Liver (tissue), 9 donors: ENCODE data around the gene LENG1. TPM values are rescaled to one million over a fixed set of nuclear protein-coding genes. Genes with fewer than 3 reads are reported as not detected.

ENCODE experiments used
- DNase-seq: peaks from one replicate; pipeline ENCODE4 v3.0.0-alpha.2; 2017; ENCODE audit warnings: low spot score
- H3K27ac ChIP-seq, 2 donors: one replicate each; pipeline ENCODE4 v1.7.0; 2013; ENCODE audit warnings: inconsistent platforms in 2 of 2, low read length in 2 of 2, control low read depth in 1 of 2, low read depth in 1 of 2, mild to moderate bottlenecking in 1 of 2
- H3K27me3 ChIP-seq, 4 donors: one replicate each; pipeline versions ENCODE4 v1.6.1 to v1.7.0; 2013; ENCODE audit warnings: low read length in 3 of 4, inconsistent platforms in 1 of 4, mild to moderate bottlenecking in 1 of 4, moderate library complexity in 1 of 4; ENCODE audit not compliant: control insufficient read depth in 4 of 4, insufficient read depth in 4 of 4
- H3K36me3 ChIP-seq, 4 donors: one replicate each; pipeline versions ENCODE4 v1.6.1 to v1.7.0; 2013; ENCODE audit warnings: low read length in 3 of 4, mild to moderate bottlenecking in 3 of 4, low read depth in 1 of 4, moderate library complexity in 1 of 4; ENCODE audit not compliant: control insufficient read depth in 4 of 4, insufficient read depth in 3 of 4
- H3K4me1 ChIP-seq, 4 donors: one replicate each; pipeline versions ENCODE4 v1.6.1 to v1.7.0; 2013; ENCODE audit warnings: low read length in 3 of 4, mild to moderate bottlenecking in 3 of 4, moderate library complexity in 1 of 4; ENCODE audit not compliant: control insufficient read depth in 4 of 4, insufficient read depth in 4 of 4
- H3K4me3 ChIP-seq, 3 donors: one replicate each; pipeline versions ENCODE4 v1.6.1 to v1.7.0; 2013; ENCODE audit warnings: low read length in 3 of 3, control low read depth in 1 of 3, low read depth in 1 of 3, mild to moderate bottlenecking in 1 of 3
- H3K9ac ChIP-seq, 2 donors: one replicate each; pipeline ENCODE4 v1.7.0; 2013; ENCODE audit warnings: low read length in 2 of 2, mild to moderate bottlenecking in 2 of 2, moderate library complexity in 2 of 2, control low read depth in 1 of 2, low read depth in 1 of 2
- H3K9me3 ChIP-seq, 4 donors: one replicate each; pipeline versions ENCODE4 v1.6.1 to v1.7.0; 2013; ENCODE audit warnings: low read length in 3 of 4; ENCODE audit not compliant: control insufficient read depth in 4 of 4
- ATF3 ChIP-seq: IDR thresholded peaks from 2 replicates; pipeline ENCODE4 v1.6.1; 2016; ENCODE audit warnings: antibody characterized with exemption
- EGR1 ChIP-seq, 2 donors: IDR thresholded peaks; 2 replicates each; pipeline ENCODE4 v1.6.1; 2016 to 2018; ENCODE audit warnings: antibody characterized with exemption in 2 of 2, low read depth in 2 of 2
- FOXA1 ChIP-seq: IDR thresholded peaks from 2 replicates; pipeline ENCODE4 v1.6.1; 2016; ENCODE audit warnings: antibody characterized with exemption
- FOXA2 ChIP-seq: IDR thresholded peaks from 2 replicates; pipeline ENCODE4 v1.6.1; 2016; ENCODE audit warnings: antibody characterized with exemption
- GABPA ChIP-seq, 2 donors: IDR thresholded peaks in 1 of 2; conservative IDR thresholded peaks in 1 of 2; 2 replicates each; pipeline ENCODE4 v1.6.1; 2016; ENCODE audit warnings: antibody characterized with exemption in 2 of 2, mild to moderate bottlenecking in 1 of 2, moderate library complexity in 1 of 2
- HNF4A ChIP-seq, 2 donors: conservative IDR thresholded peaks; 2 replicates each; pipeline ENCODE4 v1.6.1; 2016; ENCODE audit warnings: antibody characterized with exemption in 2 of 2, mild to moderate bottlenecking in 2 of 2
- HNF4G ChIP-seq: IDR thresholded peaks from 2 replicates; pipeline ENCODE4 v1.6.1; 2016; ENCODE audit warnings: antibody characterized with exemption
- JUND ChIP-seq, 2 donors: IDR thresholded peaks; 2 replicates each; pipeline ENCODE4 v1.6.1; 2016; ENCODE audit warnings: antibody characterized with exemption in 2 of 2
- MAX ChIP-seq: IDR thresholded peaks from 2 replicates; pipeline ENCODE4 v1.6.1; 2016; ENCODE audit warnings: antibody characterized with exemption
- NR2F2 ChIP-seq: IDR thresholded peaks from 2 replicates; pipeline ENCODE4 v1.6.1; 2016; ENCODE audit warnings: antibody characterized with exemption
- RAD21 ChIP-seq, 2 donors: IDR thresholded peaks; 2 replicates each; pipeline ENCODE4 v1.6.1; 2016; ENCODE audit warnings: antibody characterized with exemption in 2 of 2, mild to moderate bottlenecking in 2 of 2
- REST ChIP-seq: IDR thresholded peaks from 2 replicates; pipeline ENCODE4 v1.6.1; 2016; ENCODE audit warnings: antibody characterized with exemption, mild to moderate bottlenecking
- RXRA ChIP-seq, 2 donors: IDR thresholded peaks; 2 replicates each; pipeline ENCODE4 v1.6.1; 2017 to 2018; ENCODE audit warnings: antibody characterized with exemption in 2 of 2, mild to moderate bottlenecking in 1 of 2
- SP1 ChIP-seq: IDR thresholded peaks from 2 replicates; pipeline ENCODE4 v1.6.1; 2018; ENCODE audit warnings: antibody characterized with exemption, mild to moderate bottlenecking
- TAF1 ChIP-seq: conservative IDR thresholded peaks from 2 replicates; pipeline ENCODE4 v1.6.1; 2016; ENCODE audit warnings: antibody characterized with exemption, mild to moderate bottlenecking
- YY1 ChIP-seq: IDR thresholded peaks from 2 replicates; pipeline ENCODE4 v1.6.1; 2016; ENCODE audit warnings: antibody characterized with exemption, mild to moderate bottlenecking
- WGBS: extraction: QIAGEN DNeasy Blood & Tissue Kit; methylation state at CpG from one replicate; pipeline ENCODE4 v1.1.7; 2013; 5-methylcytosine and 5-hydroxymethylcytosine counted together
- polyA plus RNA-seq, 2 donors: library from polyadenylated mRNA; stranded (reverse) in 1 of 2; unstranded in 1 of 2; fragments of 200-250 nt in 1 of 2; fragments of >200 nt in 1 of 2; fragmentation: Nextera tagmentation in 1 of 2; extraction: Ambion mirVana in 1 of 2; gene quantifications; one replicate each; pipeline versions ENCODE4 v1.2.1 to v1.2.3, GENCODE V29; 2013 to 2015
- total RNA-seq, 2 donors: library from RNA; depleted of rRNA; stranded (reverse); fragments of >200 nt; gene quantifications; one replicate each; pipeline ENCODE4 v1.2.3, GENCODE V29; 2014
- TF ChIP-seq, protein P1 (sequence below): IDR thresholded peaks from 2 replicates; pipeline ENCODE4 v1.6.1; 2016; ENCODE audit warnings: antibody characterized with exemption
- TF ChIP-seq, protein P2 (sequence below): fragments of 150-350 bp; IDR thresholded peaks from 2 replicates; pipeline ENCODE4 v1.5.1; 2017; ENCODE audit warnings: improper control_type of control experiment, low read depth, low read length; ENCODE audit not compliant: missing input control
- donor health status: healthy.
- donor health status: healthy.
- donor health status: healthy.
- donor health status: healthy.
- donor health status: healthy.

The LENG1 gene
- total and polyA plus RNA-seq, 4 donors, result 2.6 to 4.4 (median 2.9) TPM

DNA sequence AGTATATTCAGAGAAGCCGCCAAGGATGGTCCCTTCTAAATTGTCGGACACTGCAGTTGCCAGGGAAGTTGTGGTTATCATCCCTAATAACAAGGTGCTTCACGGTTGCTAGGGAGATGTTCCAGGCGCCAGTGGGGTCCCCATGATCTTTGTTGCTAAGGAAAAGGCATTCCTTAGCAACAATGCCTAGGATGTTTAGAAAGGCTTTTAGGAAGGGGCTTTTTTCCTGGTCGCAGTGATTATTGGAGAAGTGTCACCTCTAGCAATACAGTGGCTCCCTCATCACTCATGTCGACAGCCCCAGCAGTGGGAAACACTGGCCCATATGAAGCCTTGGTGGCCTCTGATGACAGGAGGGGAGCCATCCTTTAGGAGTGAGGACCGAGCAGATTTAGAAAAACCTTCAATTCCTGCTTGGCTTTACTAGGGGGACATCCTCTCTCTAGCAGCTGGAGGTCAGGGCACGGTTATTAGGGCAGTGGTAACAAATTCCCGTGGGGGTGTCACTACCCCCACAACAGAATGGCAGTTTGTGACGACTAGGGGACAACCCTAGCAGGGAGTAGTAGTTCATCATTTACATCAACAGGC is 19.8 kb upstream of the LENG1 start:
- WGBS, result 93% methylated on average over 10 of the region's 10 CpGs
- Histone ChIP-seq H3K9ac (no peak overlapping the region), H3K27ac (no peak overlapping the region), H3K9me3 (no peaks in the 10 kb centered on the region), H3K36me3 (peaks cover 0 to 16% (median 6%) of the 10 kb centered on the region in 4 donors), H3K27me3 (no peaks in the 10 kb centered on the region), H3K4me3 (no peak overlapping the region), H3K4me1 (no peaks in the 10 kb centered on the region)
- no peak for DNase-seq
- TF ChIP-seq JUND (IDR thresholded peaks at IDR 0.05) (no peak), FOXA2 (no peak), TAF1 (no peak), YY1 (no peak), REST (no peak), GABPA (IDR thresholded peaks at IDR 0.05 in 1 of 2, conservative IDR thresholded peaks at IDR 0.05 in 1 of 2) (no peak), ATF3 (no peak), HNF4G (no peak), FOXA1 (no peak), HNF4A (conservative IDR thresholded peaks at IDR 0.05) (no peak), RXRA (IDR thresholded peaks at IDR 0.05) (no peak), EGR1 (IDR thresholded peaks at IDR 0.05; ENCODE audit: low read depth in 2 of 2) (no peak), NR2F2 (no peak), MAX (no peak), SP1 (no peak), RAD21 (IDR thresholded peaks at IDR 0.05) (no peak)
- TF ChIP-seq, protein P1, sequence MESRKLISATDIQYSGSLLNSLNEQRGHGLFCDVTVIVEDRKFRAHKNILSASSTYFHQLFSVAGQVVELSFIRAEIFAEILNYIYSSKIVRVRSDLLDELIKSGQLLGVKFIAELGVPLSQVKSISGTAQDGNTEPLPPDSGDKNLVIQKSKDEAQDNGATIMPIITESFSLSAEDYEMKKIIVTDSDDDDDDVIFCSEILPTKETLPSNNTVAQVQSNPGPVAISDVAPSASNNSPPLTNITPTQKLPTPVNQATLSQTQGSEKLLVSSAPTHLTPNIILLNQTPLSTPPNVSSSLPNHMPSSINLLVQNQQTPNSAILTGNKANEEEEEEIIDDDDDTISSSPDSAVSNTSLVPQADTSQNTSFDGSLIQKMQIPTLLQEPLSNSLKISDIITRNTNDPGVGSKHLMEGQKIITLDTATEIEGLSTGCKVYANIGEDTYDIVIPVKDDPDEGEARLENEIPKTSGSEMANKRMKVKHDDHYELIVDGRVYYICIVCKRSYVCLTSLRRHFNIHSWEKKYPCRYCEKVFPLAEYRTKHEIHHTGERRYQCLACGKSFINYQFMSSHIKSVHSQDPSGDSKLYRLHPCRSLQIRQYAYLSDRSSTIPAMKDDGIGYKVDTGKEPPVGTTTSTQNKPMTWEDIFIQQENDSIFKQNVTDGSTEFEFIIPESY, result no peak
- TF ChIP-seq, protein P2, sequence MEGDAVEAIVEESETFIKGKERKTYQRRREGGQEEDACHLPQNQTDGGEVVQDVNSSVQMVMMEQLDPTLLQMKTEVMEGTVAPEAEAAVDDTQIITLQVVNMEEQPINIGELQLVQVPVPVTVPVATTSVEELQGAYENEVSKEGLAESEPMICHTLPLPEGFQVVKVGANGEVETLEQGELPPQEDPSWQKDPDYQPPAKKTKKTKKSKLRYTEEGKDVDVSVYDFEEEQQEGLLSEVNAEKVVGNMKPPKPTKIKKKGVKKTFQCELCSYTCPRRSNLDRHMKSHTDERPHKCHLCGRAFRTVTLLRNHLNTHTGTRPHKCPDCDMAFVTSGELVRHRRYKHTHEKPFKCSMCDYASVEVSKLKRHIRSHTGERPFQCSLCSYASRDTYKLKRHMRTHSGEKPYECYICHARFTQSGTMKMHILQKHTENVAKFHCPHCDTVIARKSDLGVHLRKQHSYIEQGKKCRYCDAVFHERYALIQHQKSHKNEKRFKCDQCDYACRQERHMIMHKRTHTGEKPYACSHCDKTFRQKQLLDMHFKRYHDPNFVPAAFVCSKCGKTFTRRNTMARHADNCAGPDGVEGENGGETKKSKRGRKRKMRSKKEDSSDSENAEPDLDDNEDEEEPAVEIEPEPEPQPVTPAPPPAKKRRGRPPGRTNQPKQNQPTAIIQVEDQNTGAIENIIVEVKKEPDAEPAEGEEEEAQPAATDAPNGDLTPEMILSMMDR, result no peak
